HepG2 (cell line): Measurements from ENCODE around the gene SNX10. TPM values are rescaled to one million over a fixed set of nuclear protein-coding genes. Genes with fewer than 3 reads are reported as not detected.

Source experiments
- ATAC-seq: fragments of 200-7000 bp; cut with Tn5 transposase; 3 replicates; pipeline ENCODE4 v1.9.1; 2020; ENCODE audit warnings: mild to moderate bottlenecking, moderate library complexity
- BruUV-seq: library from RNA; stranded (reverse); fragments of 400-500 nt; replicated peaks from 2 replicates; lab custom pipeline; 2021; lab: Mats Ljungman, UMichigan
- CTCF ChIA-PET: fragments of 300-600 bp; formaldehyde crosslinking; extraction: SDS; loops from one replicate; lab custom pipeline; 2021; ENCODE audit warnings: low total read pairs, inconsistent platforms, low intra/inter-chr PET ratio; lab: Yijun Ruan, JAX
- POLR2A ChIA-PET: fragments of 350-600 bp; sonication (Branson Sonifier 250); formaldehyde crosslinking; loops from one replicate; lab custom pipeline; 2020; ENCODE audit warnings: antibody characterized with exemption, inconsistent platforms; lab: Yijun Ruan, JAX
- DNase-seq: peaks from one replicate; pipeline ENCODE4 v3.0.0-alpha.2; 2015; ENCODE audit warnings: low spot score
- FAIRE-seq: peaks from 3 replicates; lab custom pipeline; 2011; peaks lifted over from hg19 to GRCh38; lab: Jason Lieb, UNC
- H2AFZ ChIP-seq: one replicate; pipeline ENCODE4 v1.6.1; 2011; ENCODE audit warnings: low read length, inconsistent platforms
- H3K27ac ChIP-seq: fragments of 300-600 bp; 3 replicates; pipeline ENCODE4 v1.8.0; 2011; ENCODE audit warnings: mixed run types, mild to moderate bottlenecking, mixed read lengths, low read length, inconsistent platforms; ENCODE audit not compliant: insufficient read depth; ENCODE audit errors: extremely low read length
- H3K27me3 ChIP-seq, 2 experiments: fragments of 200-600 bp in 1 of 2; 2 replicates in 1 of 2; 3 replicates in 1 of 2; pipeline versions ENCODE4 v1.6.0 to v1.8.0; 2011; ENCODE audit warnings: low read length in 2 of 2, mild to moderate bottlenecking in 2 of 2, moderate library complexity in 2 of 2, inconsistent platforms in 1 of 2; ENCODE audit not compliant: insufficient read depth in 2 of 2, control insufficient read depth in 1 of 2
- H3K36me3 ChIP-seq, 2 experiments: fragments of 200-600 bp in 1 of 2; replicated peaks in 1 of 2; 2 replicates in 1 of 2; 3 replicates in 1 of 2; pipeline versions ENCODE4 v1.5.1 to v1.8.0; 2011; ENCODE audit warnings: low read length in 2 of 2, inconsistent platforms in 1 of 2; ENCODE audit not compliant: insufficient read depth in 2 of 2, control insufficient read depth in 1 of 2
- H3K4me1 ChIP-seq: 2 replicates; pipeline ENCODE4 v1.5.1; 2012; ENCODE audit warnings: low read length, inconsistent platforms; ENCODE audit not compliant: insufficient read depth
- H3K4me2 ChIP-seq: 2 replicates; pipeline ENCODE4 v1.6.0; 2011; ENCODE audit warnings: low read depth, low read length, inconsistent platforms
- H3K4me3 ChIP-seq, 3 experiments: fragments of 200-600 bp in 1 of 3; sonication (generic), shearing (Covaris generic) in 1 of 3; replicated peaks in 1 of 3; 2 replicates each; pipeline ENCODE4 v1.5.1; 2011 to 2016; ENCODE audit warnings: low read length in 3 of 3, inconsistent platforms in 2 of 3, low read depth in 2 of 3, mild to moderate bottlenecking in 2 of 3, control low read depth in 1 of 3, mixed read lengths in 1 of 3; ENCODE audit not compliant: insufficient read depth in 1 of 3
- H3K79me2 ChIP-seq: one replicate; pipeline ENCODE4 v1.6.1; 2011; ENCODE audit warnings: low read length, inconsistent platforms; ENCODE audit not compliant: insufficient read depth
- H3K9ac ChIP-seq: 2 replicates; pipeline ENCODE4 v1.6.0; 2011; ENCODE audit warnings: mild to moderate bottlenecking, low read depth, low read length, inconsistent platforms; ENCODE audit not compliant: insufficient read depth
- H3K9me3 ChIP-seq: 2 replicates; pipeline ENCODE4 v1.5.1; 2012; ENCODE audit warnings: mild to moderate bottlenecking, low read length
- H4K20me1 ChIP-seq: 2 replicates; pipeline ENCODE4 v1.6.0; 2011; ENCODE audit warnings: inconsistent platforms, mild to moderate bottlenecking, low read length, moderate library complexity; ENCODE audit not compliant: insufficient read depth
- MAF1 ChIP-seq: sonication (generic); formaldehyde crosslinking; IDR thresholded peaks from 2 replicates; pipeline ENCODE4 v1.5.0; 2020; ENCODE audit warnings: missing genetic modification reagents, borderline replicate concordance
- NAIF1 ChIP-seq: sonication (generic); formaldehyde crosslinking; IDR thresholded peaks from 2 replicates; pipeline ENCODE4 v1.5.0; 2020; ENCODE audit warnings: mild to moderate bottlenecking, missing genetic modification reagents, borderline replicate concordance
- PHF20 ChIP-seq: sonication (generic); formaldehyde crosslinking; IDR thresholded peaks from 2 replicates; pipeline ENCODE4 v1.5.0; 2020; ENCODE audit warnings: mild to moderate bottlenecking, missing genetic modification reagents
- ZNF773 ChIP-seq: sonication (generic); formaldehyde crosslinking; IDR thresholded peaks from 2 replicates; pipeline ENCODE4 v1.4.0; 2020; ENCODE audit warnings: missing genetic modification reagents, borderline replicate concordance
- WGBS: methylation state at CpG from one replicate; pipeline ENCODE4 v1.1.6; 2017; ENCODE audit warnings: low lambda C conversion rate; 5-methylcytosine and 5-hydroxymethylcytosine counted together
- in situ Hi-C: cut with HindIII; loops from 2 replicates; pipeline ENCODE4 v1.10.0; 2017; ENCODE audit warnings: low pct_unique_long_range_greater_than_20kb; ENCODE audit not compliant: extremely low pct_ligation_motif_present
- intact Hi-C: fragments of 100-400 bp; cut with micrococcal nuclease; formaldehyde crosslinking; loops from one replicate; pipeline ENCODE4 v1.10.0; 2022; ENCODE audit not compliant: unreplicated experiment
- polyA plus RNA-seq, 8 experiments: library from polyadenylated mRNA; depleted of rRNA in 3 of 8; stranded (reverse) in 7 of 8; unstranded in 1 of 8; fragments of >200 nt; fragmentation: Illumina TruSeq in 4 of 8; extraction: Trizol in 4 of 8; gene quantifications; 2 replicates each; pipeline versions ENCODE4 v1.2.1 to v1.2.3, GENCODE V29; 2011 to 2016; ENCODE audit warnings: low read depth in 4 of 8, missing spikeins in 1 of 8, mixed read lengths in 1 of 8; ENCODE audit not compliant: insufficient read depth in 1 of 8
- total RNA-seq, 5 experiments: library from RNA; depleted of rRNA; stranded (reverse); fragments of >200 nt; fragmentation: Illumina TruSeq; extraction: Trizol; gene quantifications; 2 replicates each; pipeline ENCODE4 v1.2.3, GENCODE V29; 2016; ENCODE audit warnings: low read depth in 1 of 5
- TF ChIP-seq, protein P1 (sequence below): sonication (generic); formaldehyde crosslinking; IDR thresholded peaks from 2 replicates; pipeline ENCODE4 v1.8.1; 2022; ENCODE audit warnings: low read depth, mild to moderate bottlenecking, missing genetic modification reagents
- TF ChIP-seq, protein P2 (sequence below): sonication (generic); formaldehyde crosslinking; IDR thresholded peaks from 2 replicates; pipeline ENCODE4 v1.5.0; 2020; ENCODE audit warnings: missing genetic modification reagents
- TF ChIP-seq, protein P3 (sequence below): IDR thresholded peaks from 2 replicates; pipeline ENCODE4 v1.6.1; 2016; ENCODE audit warnings: low read depth, control low read depth
- TF ChIP-seq, protein P4 (sequence below), 2 experiments: sonication (generic) in 1 of 2; formaldehyde crosslinking in 1 of 2; IDR thresholded peaks; 2 replicates each; pipeline versions ENCODE4 v1.4.0 to v1.6.1; 2016 to 2020; ENCODE audit warnings: borderline replicate concordance in 1 of 2, low read depth in 1 of 2, mild to moderate bottlenecking in 1 of 2, missing genetic modification reagents in 1 of 2

SNX10 gene
- total and polyA plus RNA-seq, 2 of the 13 experiments (the other 11 are each of a cell fraction or from before 2014, with no cell fraction given) = 26.0 to 27.6 TPM

GRCh38 chr7:26406433-26406832 lies 114.8 kb downstream of the SNX10 start:
- no TSS peak for BruUV-seq
- Histone ChIP-seq H2AFZ (no peak overlapping the region), H3K9ac (no peak overlapping the region), H3K4me2 (no peak overlapping the region), H3K79me2 (no peaks in the 10 kb centered on the region), H3K9me3 (no peaks in the 10 kb centered on the region), H4K20me1 (no peaks in the 10 kb centered on the region), H3K36me3 (no peaks in the 10 kb centered on the region), H3K27ac (no peak overlapping the region), H3K27me3 (no peaks in the 10 kb centered on the region), H3K4me3 (no peak overlapping the region), H3K4me1 (peaks cover 19% of the 10 kb centered on the region)
- FAIRE-seq = no peak
- intact Hi-C loops (no loop called here), in situ Hi-C loops (no loop called here)
- ChIA-PET CTCF (no interaction called here), POLR2A (no interaction called here)
- TF ChIP-seq, protein P1, sequence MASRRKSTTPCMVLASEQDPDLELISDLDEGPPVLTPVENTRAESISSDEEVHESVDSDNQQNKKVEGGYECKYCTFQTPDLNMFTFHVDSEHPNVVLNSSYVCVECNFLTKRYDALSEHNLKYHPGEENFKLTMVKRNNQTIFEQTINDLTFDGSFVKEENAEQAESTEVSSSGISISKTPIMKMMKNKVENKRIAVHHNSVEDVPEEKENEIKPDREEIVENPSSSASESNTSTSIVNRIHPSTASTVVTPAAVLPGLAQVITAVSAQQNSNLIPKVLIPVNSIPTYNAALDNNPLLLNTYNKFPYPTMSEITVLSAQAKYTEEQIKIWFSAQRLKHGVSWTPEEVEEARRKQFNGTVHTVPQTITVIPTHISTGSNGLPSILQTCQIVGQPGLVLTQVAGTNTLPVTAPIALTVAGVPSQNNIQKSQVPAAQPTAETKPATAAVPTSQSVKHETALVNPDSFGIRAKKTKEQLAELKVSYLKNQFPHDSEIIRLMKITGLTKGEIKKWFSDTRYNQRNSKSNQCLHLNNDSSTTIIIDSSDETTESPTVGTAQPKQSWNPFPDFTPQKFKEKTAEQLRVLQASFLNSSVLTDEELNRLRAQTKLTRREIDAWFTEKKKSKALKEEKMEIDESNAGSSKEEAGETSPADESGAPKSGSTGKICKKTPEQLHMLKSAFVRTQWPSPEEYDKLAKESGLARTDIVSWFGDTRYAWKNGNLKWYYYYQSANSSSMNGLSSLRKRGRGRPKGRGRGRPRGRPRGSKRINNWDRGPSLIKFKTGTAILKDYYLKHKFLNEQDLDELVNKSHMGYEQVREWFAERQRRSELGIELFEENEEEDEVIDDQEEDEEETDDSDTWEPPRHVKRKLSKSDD (CRISPR knock-in tag) = no peak
- TF ChIP-seq, protein P2, sequence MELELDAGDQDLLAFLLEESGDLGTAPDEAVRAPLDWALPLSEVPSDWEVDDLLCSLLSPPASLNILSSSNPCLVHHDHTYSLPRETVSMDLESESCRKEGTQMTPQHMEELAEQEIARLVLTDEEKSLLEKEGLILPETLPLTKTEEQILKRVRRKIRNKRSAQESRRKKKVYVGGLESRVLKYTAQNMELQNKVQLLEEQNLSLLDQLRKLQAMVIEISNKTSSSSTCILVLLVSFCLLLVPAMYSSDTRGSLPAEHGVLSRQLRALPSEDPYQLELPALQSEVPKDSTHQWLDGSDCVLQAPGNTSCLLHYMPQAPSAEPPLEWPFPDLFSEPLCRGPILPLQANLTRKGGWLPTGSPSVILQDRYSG (CRISPR knock-in tag) = no peak
- TF ChIP-seq, protein P3, sequence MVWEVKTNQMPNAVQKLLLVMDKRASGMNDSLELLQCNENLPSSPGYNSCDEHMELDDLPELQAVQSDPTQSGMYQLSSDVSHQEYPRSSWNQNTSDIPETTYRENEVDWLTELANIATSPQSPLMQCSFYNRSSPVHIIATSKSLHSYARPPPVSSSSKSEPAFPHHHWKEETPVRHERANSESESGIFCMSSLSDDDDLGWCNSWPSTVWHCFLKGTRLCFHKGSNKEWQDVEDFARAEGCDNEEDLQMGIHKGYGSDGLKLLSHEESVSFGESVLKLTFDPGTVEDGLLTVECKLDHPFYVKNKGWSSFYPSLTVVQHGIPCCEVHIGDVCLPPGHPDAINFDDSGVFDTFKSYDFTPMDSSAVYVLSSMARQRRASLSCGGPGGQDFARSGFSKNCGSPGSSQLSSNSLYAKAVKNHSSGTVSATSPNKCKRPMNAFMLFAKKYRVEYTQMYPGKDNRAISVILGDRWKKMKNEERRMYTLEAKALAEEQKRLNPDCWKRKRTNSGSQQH = no peak
- no peak for TF ChIP-seq PHF20 (CRISPR knock-in tag)
- TF ChIP-seq ZNF773 (CRISPR knock-in tag) = no peak
- TF ChIP-seq MAF1 (CRISPR knock-in tag) = no peak
- TF ChIP-seq NAIF1 = no peak
- TF ChIP-seq, protein P4, sequence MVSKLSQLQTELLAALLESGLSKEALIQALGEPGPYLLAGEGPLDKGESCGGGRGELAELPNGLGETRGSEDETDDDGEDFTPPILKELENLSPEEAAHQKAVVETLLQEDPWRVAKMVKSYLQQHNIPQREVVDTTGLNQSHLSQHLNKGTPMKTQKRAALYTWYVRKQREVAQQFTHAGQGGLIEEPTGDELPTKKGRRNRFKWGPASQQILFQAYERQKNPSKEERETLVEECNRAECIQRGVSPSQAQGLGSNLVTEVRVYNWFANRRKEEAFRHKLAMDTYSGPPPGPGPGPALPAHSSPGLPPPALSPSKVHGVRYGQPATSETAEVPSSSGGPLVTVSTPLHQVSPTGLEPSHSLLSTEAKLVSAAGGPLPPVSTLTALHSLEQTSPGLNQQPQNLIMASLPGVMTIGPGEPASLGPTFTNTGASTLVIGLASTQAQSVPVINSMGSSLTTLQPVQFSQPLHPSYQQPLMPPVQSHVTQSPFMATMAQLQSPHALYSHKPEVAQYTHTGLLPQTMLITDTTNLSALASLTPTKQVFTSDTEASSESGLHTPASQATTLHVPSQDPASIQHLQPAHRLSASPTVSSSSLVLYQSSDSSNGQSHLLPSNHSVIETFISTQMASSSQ (IDR thresholded peaks at IDR 0.05; ENCODE audit: low read depth) = no peak
- TF ChIP-seq, protein P4 (CRISPR knock-in tag; IDR thresholded peaks at IDR 0.05; ENCODE audit: borderline replicate concordance) = no peak
- WGBS = 65% methylated on average over 2 of the region's 2 CpGs
- no peak for DNase-seq
- ATAC-seq = no peak
